NCI-H82 treated with DMSO at 0.1 percent for 48 hours (cell line): ENCODE results near the gene FKBP4.

ENCODE experiments used
- DNase-seq: peaks from one replicate; lab custom pipeline; 2025; ENCODE audit not compliant: unreplicated experiment; lab: John Stamatoyannopoulos, UW

The FKBP4 gene

GRCh38 chr12:2844786-2845185 is 50.0 kb downstream of the FKBP4 start:
- DNase-seq: no peak

DNA sequence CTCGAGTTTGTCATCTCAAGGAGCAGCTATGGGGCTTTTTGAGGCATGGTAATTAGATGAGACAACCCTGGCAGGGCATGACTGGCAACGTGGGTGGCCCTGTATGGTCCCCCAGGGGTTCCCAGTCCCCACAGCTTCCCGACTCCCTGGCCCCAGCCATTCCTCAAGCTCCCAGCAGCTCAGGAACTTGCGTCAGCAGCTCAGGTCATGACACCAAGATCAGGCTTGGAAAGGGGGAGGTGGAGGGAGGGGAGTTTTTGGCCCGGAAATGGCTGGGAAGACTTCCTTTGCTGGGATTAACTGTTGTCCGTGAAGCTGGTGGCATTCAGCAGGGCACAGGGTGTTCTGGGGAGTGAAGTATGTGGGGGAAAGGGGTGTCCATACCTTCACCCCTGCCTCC is 50.5 kb downstream of the FKBP4 start:
- no peak for DNase-seq

GRCh38 chr12:2851931-2852330 is 57.2 kb downstream of the FKBP4 start:
- no peak for DNase-seq

- peak; percentile 53 for DNase-seq
Observed at GRCh38 chr12:2853626-2854025, 58.9 kb downstream of the FKBP4 start.
